GM13977 (cell line): Measurements from ENCODE around the gene LPAR3.

Experiments used
- DNase-seq: peaks from one replicate; pipeline ENCODE4 v3.0.0; 2012; ENCODE audit warnings: low spot score
- in situ Hi-C: fragments of 300-500 bp; cut with MboI; formaldehyde crosslinking; loops from one replicate; pipeline ENCODE4 v1.12.0; 2022; ENCODE audit warnings: low sequenced_read_pairs, low pct_unique_long_range_greater_than_20kb, mixed read lengths, inconsistent platforms; ENCODE audit not compliant: unreplicated experiment
- TF ChIP-seq, protein P1 (sequence below): IDR thresholded peaks from 2 replicates; pipeline ENCODE4 v1.5.1; 2012; ENCODE audit warnings: mild to moderate bottlenecking, control low read depth; ENCODE audit not compliant: insufficient read depth; ENCODE audit errors: extremely low read depth, missing control alignments

Gene LPAR3

DNA sequence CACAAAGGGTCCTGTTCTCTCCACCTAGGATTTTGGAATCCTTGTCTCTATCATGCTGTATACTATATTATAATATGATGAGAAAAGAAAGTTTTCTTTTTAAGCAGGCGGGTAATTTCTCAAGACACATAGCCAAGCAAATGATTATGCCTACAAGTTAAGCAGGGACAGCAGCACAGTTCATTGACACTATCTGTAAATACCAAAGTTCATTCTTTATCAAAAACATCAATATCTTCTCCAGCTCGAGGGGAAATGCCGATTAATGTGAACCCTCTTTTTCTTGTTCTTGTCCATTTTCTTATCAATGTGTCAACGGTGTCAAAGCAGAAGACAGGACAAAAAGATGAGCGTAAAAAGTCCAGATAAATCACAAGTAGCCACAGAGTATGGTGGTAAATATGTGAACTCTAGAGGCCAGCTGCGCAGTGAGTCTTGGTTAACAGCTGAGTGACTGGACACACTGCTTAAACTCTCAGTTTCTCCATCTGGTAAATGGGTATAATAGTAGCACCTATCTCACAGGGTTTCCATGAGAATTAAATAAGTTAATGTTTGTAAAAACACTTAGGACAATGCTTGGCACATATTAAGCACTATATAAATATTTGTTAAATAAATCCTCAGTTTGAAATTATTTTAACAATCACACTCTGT, 30.9 kb downstream of the LPAR3 start:
- no peak for DNase-seq
- TF ChIP-seq, protein P1, sequence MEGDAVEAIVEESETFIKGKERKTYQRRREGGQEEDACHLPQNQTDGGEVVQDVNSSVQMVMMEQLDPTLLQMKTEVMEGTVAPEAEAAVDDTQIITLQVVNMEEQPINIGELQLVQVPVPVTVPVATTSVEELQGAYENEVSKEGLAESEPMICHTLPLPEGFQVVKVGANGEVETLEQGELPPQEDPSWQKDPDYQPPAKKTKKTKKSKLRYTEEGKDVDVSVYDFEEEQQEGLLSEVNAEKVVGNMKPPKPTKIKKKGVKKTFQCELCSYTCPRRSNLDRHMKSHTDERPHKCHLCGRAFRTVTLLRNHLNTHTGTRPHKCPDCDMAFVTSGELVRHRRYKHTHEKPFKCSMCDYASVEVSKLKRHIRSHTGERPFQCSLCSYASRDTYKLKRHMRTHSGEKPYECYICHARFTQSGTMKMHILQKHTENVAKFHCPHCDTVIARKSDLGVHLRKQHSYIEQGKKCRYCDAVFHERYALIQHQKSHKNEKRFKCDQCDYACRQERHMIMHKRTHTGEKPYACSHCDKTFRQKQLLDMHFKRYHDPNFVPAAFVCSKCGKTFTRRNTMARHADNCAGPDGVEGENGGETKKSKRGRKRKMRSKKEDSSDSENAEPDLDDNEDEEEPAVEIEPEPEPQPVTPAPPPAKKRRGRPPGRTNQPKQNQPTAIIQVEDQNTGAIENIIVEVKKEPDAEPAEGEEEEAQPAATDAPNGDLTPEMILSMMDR, result no peak
- in situ Hi-C loops, result no loop called here

DNA sequence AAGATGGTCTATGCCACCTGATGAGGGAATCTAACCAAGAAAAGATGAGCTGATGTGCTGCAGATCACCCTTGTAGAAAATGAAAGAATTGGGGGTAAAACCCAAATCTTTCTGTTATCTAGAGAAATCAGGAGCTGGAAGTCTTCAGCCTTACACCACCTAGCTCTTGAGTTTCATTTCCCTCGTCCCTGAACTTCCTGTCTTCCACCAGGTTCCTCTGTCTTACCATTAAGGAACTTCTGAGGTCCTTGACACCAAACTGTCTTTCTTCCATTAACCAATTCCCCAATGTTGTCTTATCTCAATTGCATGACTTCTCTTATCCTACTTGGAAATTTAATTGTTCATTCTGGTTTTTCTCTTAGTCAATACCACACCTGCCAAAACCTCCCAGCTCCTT, 31.5 kb downstream of the LPAR3 start:
- in situ Hi-C loops, result no loop called here
- TF ChIP-seq, protein P1, result no peak
- no peak for DNase-seq

DNA sequence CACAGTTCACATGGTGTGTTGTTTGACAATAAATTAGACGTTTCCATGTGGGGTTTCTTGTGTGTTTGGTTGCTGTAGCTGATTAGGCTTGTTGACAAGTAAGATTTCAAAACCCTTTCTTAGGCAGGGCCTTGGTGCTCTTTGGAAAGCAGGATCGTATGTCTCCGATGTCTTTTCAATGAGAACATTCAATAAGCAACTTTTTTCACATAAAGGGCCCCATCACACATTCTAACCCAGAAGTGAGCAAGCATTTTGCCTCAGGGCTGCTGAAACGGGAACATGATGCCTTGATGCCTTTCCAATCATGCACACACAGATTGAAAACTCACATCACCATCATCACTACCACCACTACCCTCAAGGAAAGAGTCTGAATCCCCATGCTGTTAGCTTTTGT, 33.1 kb downstream of the LPAR3 start:
- TF ChIP-seq, protein P1, result no peak
- DNase-seq, result no peak

DNA sequence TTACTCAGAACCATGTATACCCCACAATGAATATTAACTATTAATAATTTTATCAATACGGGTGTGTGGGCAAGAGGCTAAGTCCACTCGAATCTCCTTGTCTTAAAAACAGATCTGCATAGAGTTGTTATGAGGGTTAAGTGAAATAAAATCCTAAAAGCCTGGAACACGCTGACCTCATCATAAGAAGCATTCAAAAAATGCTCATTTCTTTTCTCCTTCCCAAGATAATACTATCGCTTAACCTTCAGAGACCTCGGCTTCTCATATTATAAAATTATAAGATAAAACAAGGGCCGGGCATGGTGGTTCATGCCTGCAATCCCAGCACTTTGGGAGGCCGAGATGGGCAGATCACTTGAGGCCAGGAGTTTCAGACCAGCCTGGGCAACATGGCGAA, 35.1 kb downstream of the LPAR3 start:
- TF ChIP-seq, protein P1, result no peak
- DNase-seq, result no peak
- in situ Hi-C loops, result no loop called here

More for the DNA sequence above, 33.1 kb downstream of the LPAR3 start:
- in situ Hi-C loops, result no loop called here

DNA sequence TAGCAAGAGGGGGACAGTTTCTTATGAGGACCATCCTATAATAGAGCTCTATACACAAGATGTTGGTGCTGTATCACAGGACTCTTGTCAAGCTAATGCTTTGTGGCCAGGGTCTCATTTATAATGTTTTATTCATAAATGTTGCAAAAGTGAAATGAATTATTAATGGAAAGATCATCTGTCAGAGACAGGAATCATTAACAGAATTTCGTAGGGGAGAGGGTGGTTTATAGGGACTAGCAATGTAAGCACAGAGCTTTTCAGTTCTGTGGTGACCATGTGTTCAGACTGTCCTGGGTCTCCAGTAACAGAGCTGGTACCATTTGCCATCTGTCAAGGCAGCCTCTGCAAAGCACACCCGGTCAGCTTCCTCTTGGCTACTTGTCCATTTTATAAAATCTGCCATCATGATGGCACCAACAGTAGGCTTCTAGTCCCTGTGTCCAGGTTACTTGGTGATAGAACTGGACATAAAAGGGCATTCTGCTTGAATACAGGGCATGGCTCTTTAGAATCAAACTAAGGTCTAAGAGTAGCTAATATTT, 36.2 kb downstream of the LPAR3 start:
- TF ChIP-seq, protein P1, result no peak
- in situ Hi-C loops, result no loop called here
- DNase-seq, result no peak

DNA sequence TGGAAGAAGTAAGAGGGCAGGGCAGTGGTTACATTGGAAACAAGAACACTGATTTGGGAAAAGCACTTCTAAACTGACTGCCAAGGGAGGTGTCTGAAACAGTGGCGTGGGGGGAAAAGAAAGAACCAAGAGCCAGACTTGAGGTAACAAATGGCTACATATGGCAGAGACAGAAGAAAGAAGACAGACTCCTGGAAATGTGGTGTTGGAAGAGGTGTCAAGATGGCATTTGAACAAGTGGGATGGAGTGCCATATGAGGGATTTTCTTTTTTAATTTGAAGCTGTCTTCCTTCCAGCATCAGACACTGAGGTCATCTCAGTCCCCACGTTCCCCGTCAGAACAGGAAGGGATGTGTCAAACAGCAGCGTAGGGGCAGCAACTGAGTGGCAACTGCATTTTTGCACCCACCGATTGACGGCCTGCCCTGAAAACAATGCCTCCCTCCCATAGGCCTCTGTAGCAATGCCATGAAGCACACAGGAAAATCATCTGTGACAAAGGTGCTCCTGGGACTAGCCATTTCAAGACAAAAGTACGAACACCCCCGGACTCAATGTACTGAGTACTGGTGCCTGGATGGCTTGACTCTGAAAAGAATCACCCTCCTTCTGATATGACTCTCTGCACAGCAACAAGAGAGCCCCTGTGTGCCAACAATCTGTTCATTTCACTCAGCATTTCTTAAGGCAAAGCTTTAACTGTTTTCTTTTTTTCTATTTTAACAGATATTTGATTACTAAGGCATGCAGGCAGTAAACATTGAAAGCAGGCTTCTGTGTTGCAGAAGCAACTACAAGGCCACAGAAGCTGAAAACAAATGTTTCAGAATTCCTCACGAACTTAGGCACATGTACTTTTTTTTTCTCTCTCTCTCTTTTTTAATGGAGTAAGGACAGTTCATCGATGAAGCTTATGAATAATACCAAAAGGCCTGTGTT, 37.0 kb downstream of the LPAR3 start:
- in situ Hi-C loops, result no loop called here
- TF ChIP-seq, protein P1, result no peak
- DNase-seq, result no peak
